NCI-H526 treated with DMSO at 0.1 percent for 48 hours (cell line): ENCODE measurements around the gene GNB2.
"Not testable (repeated sequence)": the region's sequence is repeated elsewhere in the genome, so short reads cannot be mapped to it uniquely, and the experiment has no call there.

Experiments used
- DNase-seq: peaks from one replicate; lab custom pipeline; 2025; lab: John Stamatoyannopoulos, UW

GNB2 gene

DNA sequence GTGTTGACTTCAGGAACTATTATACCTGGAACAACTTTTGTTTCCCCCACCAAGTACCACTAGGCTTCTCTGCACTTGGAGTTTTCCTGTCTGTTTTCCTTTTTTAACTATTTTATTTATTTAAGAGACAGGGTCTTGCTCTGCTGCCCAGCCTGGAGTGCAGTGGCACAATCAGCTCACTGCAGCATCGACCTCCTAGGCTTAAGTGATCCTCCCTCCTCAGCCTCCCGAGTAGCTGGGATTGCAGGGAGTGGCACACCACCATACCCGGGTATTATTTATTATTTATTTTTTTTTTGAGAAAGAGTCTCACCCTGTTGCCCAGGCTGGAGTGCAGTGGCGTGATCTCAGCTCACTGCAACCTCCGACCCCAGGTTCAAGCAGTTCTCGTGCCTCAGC is 22.6 kb downstream of the GNB2 start:
- no peak for DNase-seq

DNA sequence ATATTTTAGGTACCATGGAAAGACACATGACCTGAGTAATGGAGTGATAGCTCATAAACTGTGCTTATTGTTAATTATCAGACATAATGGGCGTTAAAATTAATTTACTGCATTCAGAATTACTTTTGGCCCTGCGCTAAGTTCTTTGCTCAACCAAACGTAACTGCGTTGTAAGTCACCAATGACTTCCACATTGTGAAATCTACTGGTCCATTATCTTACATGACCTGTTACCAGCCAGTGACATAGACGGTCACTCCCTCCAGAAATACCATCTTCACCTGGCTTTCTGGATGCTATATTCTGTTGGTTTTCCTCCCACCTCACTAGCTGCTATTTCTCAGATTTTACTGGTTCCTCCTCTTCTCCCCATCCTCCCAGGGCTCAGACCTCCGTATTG is 25.5 kb downstream of the GNB2 start:
- DNase-seq: no peak

DNA sequence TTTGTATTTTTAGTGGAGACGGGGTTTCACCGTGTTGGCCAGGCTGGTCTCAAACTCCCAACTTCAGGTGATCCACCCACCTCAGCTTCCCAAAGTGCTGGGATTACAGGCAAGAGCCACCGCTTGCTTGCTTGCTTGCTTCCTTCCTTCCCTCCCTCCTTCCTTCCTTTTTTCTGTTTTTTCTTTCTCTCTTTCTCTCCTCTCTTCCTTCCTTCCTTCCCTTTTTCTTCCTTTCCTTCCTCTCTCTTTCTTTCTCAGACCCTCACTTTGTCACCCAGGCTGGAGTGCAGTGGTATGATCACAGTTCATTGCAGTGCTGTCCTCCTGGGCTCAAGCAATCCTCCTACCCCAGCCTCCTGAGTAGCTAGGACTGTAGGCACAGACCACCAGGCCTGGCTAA is 27.5 kb downstream of the GNB2 start:
- not testable (repeated sequence) for DNase-seq

DNA sequence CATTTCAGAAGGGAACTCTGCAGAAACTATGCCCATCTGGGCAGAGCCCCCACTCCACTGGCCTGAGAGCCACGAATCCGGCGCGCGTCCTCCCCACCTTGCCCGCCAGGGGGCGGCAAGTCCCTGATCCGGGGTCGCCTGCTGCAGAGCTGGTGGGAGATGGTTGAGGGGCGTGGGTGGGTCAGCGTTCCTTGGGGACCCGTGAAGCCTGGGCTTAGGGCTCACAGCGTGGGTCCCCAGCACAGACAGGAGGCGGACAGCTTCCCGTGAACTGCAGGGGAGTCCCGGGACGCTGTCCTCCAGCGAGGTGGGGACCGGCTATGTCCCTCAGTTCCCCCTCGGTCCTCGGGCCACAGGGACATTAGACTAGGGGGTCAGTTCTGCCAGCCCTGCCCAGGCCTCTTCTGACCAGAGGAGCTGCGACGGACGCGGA is 31.8 kb downstream of the GNB2 start:
- DNase-seq: peak; percentile 62

DNA sequence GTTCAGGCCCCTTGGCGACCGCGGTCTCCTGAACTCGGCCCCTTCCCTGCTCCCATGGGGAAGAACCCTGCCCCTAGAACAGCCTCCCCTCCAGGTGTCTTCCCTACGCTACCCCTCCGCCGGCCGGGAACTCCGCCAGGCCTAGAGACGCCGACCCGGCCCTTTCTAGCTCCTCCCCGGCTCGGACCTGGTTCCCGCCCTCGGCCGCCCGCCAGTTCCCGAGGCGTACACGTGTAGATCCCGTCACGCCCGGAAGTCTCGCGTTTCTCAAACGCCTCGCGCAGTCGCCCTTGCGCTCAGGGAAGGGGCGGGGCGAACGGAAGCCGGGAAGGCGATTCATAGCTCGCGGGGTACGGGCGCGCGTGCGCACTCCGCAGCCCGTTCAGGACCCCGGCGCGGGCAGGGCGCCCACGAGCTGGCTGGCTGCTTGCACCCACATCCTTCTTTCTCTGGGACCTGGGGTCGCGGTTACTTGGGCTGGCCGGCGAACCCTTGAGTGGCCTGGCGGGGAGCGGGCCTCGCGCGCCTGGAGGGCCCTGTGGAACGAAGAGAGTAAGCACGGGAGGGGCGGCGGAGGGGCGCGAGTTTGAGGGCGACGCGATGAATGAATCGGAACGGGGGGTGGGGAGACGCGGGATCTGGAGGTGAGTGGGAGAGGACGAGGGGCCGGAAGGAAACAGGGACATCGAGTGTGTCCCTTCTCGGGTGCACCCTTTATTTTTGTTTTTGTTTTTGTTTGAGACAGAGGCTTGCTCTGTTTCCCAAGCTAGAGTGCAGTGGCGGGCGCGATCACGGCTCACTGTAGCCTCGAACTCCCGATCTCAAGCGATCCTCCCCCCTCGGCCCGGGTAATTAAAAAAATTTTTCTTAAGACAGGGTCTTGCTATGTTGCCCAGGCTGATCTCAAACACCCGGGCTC is 32.5 kb downstream of the GNB2 start, which contains the start of gene POP7:
Gene POP7, plus strand, starts transcription at position 369 of the 919 bp plus-strand sequence. CDS start 710 bp downstream, outside the sequence.
- DNase-seq: peak; percentile 95

DNA sequence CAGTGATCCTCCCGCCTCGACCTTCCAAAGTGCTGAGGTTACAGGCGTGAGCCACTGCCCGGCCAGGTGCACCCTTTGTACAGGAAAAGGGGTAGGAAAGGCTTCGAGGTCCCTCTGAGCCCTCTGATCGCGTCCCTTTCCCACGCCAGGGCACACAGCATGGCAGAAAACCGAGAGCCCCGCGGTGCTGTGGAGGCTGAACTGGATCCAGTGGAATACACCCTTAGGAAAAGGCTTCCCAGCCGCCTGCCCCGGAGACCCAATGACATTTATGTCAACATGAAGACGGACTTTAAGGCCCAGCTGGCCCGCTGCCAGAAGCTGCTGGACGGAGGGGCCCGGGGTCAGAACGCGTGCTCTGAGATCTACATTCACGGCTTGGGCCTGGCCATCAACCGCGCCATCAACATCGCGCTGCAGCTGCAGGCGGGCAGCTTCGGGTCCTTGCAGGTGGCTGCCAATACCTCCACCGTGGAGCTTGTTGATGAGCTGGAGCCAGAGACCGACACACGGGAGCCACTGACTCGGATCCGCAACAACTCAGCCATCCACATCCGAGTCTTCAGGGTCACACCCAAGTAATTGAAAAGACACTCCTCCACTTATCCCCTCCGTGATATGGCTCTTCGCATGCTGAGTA is 33.3 kb downstream of the GNB2 start:
- peak; percentile 19 for DNase-seq

DNA sequence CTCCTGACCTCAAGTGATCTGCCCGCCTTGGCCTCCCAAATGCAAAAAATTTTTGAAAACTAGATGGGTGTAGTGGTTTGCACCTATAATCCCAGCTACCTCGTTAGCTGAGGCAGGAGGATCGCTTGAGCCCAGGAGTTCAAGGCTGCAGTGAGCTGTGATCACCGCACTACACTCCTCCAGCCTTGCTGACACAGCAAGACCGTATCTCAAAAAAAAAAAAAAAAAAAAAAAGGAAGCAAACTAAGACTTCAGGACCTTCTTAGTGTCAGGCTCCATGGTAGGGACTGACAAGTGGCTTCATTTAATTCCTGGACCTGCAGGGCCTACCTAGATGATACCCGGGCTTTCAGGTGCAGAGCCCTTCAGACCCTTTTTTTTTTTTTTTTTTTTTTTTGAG is 34.9 kb downstream of the GNB2 start:
- no peak for DNase-seq

DNA sequence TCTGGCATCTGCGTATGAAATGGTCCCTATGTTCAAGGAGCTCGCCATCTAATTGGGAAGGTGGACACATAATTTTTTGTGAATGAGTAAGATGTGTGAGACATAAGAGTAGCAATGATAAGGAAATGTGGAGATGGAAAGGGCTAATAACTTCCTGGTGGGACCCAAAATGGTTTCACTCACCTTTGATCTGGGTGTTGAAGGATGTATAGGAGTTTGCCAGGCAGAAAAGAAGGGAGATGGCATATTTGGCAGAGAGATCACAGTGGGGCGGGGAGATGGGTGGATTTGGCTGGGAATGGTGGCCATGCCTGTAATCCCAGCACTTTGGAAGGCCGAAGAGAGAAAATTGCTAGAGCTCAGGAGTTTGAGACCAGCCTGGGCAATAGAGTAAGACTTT is 36.9 kb downstream of the GNB2 start:
- no peak for DNase-seq

DNA sequence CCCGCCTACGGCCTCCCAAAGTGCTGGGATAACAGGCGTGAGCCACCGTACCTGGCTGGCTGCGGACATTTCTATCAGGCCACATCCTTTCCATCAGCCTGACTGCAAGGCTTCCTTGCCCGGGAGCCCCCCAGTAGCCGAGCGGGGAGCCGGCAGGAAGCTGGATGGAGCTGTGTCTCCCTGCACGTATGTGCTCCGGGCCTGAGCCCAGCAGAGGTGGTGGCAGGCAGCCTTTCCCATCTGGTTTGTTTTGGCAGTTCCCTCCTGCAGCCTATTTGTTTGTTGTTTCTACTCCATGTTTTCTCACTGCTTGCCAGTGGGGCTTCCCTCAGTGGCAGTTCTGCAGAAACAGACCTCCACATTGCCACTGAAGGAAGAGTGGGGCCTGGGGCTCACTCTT is 37.8 kb downstream of the GNB2 start:
- DNase-seq: no peak

DNA sequence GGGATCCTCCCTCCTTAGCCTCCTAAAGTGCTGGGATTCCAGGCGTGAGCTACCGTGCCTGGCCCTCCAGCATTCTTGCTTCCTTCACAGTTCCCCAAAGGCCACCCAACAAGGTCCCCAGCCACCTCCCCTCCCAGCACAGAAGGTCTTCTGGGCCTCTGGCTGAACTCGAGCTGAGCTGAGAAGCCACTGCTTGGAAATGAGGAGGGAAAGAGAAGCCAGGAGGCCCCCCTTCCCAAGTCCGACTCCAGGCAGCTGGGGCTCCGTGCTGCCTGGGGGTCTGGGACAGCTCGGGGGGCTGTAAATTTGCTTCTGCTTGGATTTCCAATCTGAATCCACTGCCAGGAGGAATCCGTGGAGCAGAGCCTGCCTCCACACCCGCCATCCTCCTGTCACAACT is 41.2 kb downstream of the GNB2 start:
- no peak for DNase-seq

DNA sequence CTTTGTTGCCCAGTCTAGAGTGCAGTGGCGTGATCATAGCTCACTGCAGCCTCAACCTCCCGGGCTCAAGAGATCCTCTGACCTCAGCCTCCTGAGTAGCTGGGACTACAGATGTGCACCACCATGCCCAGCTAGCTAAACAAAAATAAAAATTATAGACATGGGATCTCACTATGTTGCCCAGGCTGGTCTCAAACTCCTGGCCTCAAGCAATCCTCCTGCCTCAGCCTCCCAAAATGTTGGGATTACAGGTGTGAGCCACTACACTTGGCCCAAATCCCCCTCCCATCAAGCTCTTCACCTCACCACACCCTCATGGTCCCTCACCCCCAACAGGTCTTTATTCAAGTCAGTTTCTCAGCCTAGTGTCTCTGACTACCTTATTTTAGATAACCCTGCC is 43.5 kb downstream of the GNB2 start:
- DNase-seq: not testable (repeated sequence)

DNA sequence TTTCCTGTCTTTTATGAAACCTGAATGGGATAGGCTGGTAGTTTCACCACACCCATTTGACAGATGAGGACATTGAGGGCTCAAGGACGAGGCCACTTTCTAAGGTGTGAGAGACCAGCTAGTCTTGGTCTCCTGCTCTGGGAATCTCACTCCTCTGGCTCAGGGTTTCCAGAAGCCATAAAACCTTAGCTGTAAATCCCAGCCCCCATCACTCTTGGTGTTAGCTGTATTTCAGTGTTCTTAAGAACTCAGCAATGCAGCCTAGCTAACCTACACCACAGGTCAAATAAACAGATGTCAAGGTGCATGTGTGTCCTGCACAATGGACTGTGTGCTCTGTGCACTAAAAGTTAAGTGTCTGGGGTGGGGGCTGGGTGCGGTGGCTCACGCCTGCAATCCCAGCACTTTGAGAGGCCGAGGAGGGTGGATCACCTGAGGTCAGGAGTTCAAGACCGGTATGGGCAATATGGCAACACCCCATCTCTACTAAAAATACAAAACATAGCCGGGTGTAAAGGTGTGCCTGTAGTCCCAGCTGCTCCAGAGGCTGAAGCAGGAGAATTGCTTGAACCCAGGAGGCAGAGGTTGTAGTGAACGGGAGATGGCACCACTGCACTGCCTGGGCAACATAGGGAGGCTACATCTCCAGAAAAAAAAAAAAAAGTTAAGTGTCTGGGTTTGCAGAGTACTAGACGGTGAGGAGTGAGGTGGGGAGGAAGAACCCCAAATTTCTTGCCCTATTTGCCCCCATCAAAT is 46.2 kb downstream of the GNB2 start:
- no peak for DNase-seq

DNA sequence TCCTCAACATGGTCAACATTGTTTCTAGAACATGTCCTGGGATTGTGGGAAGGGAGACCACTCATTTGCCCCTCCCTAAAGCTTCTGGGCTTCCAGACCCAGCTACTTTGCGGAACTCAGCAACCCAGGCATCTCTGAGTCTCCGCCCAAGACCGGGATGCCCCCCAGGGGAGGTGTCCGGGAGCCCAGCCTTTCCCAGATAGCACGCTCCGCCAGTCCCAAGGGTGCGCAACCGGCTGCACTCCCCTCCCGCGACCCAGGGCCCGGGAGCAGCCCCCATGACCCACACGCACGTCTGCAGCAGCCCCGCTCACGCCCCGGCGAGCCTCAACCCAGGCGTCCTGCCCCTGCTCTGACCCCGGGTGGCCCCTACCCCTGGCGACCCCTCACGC is 46.7 kb downstream of the GNB2 start, which contains the start of gene EPO:
Gene EPO, plus strand, starts transcription at position 190 of the 392 bp plus-strand sequence. CDS start 513 bp downstream, outside the sequence.
- no peak for DNase-seq

DNA sequence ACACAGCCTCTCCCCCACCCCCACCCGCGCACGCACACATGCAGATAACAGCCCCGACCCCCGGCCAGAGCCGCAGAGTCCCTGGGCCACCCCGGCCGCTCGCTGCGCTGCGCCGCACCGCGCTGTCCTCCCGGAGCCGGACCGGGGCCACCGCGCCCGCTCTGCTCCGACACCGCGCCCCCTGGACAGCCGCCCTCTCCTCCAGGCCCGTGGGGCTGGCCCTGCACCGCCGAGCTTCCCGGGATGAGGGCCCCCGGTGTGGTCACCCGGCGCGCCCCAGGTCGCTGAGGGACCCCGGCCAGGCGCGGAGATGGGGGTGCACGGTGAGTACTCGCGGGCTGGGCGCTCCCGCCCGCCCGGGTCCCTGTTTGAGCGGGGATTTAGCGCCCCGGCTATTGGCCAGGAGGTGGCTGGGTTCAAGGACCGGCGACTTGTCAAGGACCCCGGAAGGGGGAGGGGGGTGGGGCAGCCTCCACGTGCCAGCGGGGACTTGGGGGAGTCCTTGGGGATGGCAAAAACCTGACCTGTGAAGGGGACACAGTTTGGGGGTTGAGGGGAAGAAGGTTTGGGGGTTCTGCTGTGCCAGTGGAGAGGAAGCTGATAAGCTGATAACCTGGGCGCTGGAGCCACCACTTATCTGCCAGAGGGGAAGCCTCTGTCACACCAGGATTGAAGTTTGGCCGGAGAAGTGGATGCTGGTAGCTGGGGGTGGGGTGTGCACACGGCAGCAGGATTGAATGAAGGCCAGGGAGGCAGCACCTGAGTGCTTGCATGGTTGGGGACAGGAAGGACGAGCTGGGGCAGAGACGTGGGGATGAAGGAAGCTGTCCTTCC is 47.3 kb downstream of the GNB2 start:
- DNase-seq: no peak

DNA sequence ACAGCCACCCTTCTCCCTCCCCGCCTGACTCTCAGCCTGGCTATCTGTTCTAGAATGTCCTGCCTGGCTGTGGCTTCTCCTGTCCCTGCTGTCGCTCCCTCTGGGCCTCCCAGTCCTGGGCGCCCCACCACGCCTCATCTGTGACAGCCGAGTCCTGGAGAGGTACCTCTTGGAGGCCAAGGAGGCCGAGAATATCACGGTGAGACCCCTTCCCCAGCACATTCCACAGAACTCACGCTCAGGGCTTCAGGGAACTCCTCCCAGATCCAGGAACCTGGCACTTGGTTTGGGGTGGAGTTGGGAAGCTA is 47.9 kb downstream of the GNB2 start:
- no peak for DNase-seq

DNA sequence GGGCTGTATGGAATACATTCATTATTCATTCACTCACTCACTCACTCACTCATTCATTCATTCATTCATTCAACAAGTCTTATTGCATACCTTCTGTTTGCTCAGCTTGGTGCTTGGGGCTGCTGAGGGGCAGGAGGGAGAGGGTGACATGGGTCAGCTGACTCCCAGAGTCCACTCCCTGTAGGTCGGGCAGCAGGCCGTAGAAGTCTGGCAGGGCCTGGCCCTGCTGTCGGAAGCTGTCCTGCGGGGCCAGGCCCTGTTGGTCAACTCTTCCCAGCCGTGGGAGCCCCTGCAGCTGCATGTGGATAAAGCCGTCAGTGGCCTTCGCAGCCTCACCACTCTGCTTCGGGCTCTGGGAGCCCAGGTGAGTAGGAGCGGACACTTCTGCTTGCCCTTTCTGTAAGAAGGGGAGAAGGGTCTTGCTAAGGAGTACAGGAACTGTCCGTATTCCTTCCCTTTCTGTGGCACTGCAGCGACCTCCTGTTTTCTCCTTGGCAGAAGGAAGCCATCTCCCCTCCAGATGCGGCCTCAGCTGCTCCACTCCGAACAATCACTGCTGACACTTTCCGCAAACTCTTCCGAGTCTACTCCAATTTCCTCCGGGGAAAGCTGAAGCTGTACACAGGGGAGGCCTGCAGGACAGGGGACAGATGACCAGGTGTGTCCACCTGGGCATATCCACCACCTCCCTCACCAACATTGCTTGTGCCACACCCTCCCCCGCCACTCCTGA is 49.1 kb downstream of the GNB2 start:
- DNase-seq: no peak

DNA sequence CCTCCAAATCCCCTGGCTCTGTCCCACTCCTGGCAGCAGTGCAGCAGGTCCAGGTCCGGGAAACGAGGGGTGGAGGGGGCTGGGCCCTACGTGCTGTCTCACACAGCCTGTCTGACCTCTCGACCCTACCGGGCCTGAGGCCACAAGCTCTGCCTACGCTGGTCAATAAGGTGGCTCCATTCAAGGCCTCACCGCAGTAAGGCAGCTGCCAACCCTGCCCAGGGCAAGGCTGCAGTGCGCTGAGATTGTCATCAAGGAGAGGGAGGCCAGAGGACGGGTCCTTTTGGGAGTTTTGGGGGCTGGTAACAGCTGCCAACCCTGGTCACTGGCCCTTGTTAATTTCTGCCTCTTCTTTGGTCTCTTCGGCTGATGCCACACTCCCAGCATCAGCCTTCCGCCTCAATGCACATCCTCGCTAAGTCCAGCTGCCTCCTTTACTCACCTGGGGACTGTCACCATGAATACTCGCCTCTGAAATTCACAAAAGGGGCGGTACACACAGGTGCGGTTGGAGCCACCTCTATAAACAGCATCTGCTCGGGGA is 50.3 kb downstream of the GNB2 start:
- DNase-seq: no peak

DNA sequence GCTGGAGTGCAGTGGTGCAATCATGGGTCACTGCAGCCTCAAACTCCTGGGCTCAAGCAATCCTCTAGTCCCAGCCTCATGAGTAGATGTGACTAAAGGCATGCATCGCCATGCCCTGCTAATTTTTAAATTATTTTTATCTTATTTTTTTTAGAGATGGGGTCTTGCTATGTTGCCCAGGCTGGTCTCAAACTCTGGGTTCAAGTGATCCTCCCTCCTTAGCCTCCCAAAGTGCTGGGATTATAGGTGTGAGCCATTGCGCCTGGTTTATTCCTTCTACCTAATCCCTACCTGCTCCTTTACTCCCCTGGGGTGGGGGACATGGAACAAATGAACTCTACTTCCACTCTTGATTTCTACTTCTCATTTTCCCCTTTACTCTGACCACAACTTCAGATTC is 50.8 kb downstream of the GNB2 start:
- DNase-seq: not testable (repeated sequence)

DNA sequence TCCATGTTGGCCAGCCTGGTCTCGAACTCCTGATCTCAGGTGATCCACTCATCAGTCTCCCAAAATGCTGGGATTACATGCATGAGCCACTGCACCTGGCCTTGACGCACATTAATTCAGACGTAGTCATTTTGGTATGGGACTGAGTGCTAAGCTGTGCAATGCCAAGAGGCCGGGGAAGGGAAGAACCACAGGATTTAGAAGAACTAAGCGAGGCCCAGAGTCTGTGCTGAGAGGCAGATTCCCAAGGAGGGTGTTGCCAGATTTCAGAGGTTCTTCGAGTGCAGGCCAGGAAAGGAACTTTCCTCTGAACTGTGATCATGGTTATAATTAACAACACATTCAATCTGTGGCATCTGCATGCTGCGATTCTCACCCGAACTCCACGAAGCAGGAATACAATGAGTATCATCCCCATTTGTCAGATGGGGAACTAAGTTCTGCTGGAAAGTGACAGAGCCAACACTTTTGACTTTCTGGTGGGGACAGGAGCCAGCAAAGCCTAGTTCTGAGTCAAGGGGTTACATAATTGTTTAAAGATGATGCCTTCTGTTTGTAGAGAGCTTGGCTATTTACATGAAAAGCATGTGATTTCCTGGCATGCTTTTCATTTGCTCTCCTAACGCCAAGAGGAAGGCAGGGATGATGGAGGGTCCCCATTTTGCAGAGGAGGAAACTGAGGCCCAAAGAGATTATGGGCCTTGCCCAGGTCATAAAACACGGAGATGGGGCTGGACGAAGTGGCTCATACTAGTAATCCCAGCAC is 53.6 kb downstream of the GNB2 start:
- DNase-seq: no peak

DNA sequence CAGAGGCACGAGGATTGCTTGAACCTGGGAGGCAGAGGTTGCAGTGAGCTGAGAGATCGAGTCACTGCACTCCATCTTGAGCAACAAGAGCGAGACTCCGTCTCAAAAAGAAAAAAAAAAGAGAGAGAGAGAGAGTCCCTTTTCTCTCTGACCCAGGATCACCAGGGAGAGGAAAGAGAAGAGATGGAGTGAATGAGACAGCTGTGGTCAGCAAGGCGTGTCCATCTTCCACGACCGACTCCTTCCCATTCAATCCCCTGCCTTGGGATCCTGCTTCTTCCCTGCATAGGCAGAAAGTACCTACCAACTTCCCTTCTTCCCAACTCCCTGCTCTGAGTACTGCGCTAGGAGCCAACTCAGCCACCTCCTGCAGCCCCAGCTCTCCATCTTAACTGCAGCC is 54.7 kb downstream of the GNB2 start:
- no peak for DNase-seq
